ENCODE results near the gene ZFP92.
A peak's percentile ranks its signal among the peaks of the same experiment; 100 is the strongest.

The ZFP92 gene

DNA sequence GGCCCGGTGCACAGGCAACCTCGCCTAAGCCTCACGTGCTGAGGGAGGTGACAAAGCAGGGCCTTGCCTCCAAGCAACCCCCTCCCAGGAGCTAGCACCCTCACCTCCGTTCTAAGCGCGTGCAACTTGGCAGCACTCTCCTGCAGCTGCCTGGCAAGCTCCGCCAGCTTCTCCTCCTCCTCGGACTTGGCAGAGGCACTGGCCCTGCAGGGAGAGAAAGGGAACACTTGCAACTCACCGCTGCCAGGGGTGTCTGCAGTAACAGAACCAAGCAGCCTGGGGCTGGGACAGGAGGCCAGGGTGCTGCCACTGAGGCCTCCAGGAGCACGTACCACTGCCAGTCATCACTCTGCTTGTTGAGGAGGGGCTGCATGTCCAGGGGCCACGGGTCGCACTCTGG is 44.9 kb downstream of the ZFP92 start:
- no peak for DNase-seq (ENCODE audit: low read depth in 2 of 2)

DNA sequence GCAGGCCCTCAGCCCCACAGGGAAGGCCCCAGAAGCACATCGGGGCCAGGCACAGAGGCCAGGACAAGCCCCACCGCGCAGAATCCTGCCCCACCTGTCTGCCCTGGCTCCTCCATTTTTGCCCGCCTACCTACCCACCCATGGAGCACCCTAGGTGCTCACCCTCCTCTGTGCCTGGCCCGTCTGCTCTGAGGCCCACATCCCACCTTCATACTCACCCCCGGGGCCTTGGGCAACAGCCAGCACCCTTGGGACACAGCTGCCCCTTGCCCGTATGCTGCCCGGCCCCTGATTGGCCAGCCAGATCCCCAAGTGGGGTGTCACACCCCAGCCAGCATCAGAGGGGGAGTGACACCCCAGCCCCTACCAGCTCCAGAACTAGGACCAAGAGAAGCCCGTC is 45.4 kb downstream of the ZFP92 start:
- no peak for DNase-seq (ENCODE audit: low read depth in 2 of 2)

DNA sequence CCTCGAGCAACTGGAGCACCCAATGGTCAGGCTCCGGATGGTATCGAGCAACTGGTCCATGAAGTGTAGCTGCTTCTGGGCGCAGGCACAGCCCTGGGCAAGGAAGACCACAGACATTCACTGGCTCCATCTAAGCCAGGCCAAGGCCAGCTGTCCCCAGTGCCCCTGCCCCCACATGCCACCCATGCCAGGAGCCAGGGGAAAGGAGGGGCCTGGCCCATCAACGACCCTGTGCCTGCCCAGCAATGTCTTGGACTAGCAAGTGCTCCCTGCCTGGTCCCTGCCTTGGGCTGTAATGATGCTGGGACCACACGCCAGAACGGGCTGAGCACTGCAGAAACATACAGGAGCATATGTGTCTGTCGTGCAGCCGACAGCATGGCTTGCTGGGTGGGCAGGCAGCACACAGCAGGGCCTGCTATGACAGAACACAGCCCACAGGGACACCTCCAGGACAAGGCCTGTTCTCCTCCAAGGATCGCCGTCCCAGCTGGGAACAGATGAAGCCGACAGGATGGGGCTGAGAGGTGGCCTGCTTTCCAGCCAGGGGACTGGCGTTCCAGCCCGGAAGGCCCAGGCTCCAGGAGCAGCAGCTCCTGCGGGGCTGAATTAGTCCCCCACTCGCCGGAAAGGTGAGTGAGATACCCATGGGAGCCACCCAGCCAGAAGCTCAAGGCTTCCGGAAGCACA is 46.0 kb downstream of the ZFP92 start:
- DNase-seq (ENCODE audit: low read depth in 2 of 2), result no peak

DNA sequence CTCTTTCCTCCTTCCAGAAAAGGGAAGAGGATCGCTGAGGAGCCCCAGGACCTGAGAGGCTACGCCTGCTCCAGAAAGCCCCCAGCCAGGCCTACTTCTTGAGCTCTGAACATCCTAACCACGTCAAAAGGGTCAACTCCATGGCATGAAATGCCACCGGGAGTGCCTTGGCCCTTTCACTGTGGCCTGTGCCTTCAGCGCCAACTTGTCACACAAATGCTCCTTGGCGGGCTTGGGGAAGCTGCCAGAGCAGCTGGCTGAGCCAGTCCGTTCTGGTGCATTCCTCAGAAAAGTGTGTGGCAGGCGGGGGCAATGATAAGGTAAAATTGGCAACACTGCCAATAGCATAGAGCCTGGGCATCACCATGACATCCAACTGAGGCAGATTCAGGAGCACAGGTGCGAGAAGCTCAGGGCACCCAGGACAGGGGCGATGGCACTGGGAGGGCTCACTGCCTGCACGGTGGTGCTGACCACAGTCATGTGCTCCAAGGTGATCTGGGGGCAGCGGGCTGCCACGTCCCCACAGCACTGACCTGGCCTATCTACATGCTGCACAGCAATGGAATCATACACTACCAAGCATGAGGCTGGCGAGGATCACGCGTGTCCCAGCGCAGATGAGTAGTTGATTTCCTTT is 46.7 kb downstream of the ZFP92 start:
- no peak for DNase-seq (ENCODE audit: low read depth in 2 of 2)

DNA sequence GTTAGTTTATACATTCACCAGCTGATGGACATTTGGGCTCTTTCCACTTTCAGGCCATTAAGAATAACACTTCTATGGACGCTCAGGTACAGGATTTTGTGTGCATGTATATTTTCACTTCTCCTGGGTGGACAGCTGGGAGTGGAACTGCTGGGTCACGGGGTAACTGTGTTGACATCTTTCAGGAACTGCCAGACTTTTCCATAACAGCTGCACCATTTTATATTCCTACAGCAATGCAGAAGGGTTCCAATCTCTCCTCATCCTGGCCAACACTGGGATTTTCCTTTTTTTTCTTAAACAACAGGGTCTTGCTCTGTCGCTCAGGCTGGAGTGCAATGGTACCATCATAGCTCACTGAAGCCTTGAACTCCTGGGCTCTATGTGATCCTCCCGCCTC is 47.2 kb downstream of the ZFP92 start:
- no peak for DNase-seq (ENCODE audit: low read depth in 2 of 2)

DNA sequence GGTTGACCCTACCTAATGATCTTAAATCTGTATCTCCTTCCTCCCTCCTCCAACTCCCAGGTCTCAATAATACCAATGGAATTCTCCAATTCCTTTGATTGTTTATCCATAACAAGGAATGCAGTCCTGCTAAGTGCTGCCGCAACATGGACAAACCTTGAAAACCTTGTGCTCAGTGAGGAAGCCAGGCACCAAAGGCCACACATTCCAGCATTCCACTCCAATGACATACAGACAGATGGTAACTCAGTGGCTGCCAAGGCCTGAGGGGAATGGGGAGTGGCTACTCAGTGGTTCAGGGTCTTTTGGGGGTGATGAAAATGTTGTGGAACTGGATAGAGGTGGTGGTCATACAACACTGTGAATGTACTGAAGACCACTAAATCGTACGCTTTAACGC is 48.7 kb downstream of the ZFP92 start:
- no peak for DNase-seq (ENCODE audit: low read depth in 2 of 2)

DNA sequence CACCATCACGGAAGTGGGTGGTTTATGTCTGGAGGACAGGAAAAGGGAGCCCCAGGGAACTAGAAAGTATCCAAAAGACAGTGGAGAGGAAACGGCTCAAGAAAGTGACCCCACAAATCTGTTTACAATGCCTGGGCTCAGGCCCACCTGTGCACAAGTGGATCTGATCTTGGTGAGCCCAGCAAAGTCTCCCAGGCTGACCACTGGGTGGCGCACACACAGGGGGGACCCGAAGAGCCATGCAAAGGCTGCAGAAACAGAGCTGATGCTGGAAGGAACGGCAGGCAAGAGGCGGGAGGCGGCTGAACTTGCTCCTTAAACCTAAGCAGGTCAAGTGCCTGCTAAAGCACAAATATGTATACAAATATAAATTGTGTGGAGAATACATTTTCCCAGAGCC is 49.6 kb downstream of the ZFP92 start:
- DNase-seq (ENCODE audit: low read depth in 2 of 2), result peak in 1 of 2 donors; percentile 4
